GM23338 (cell line): ENCODE results near the gene IFITM10. TPM values are rescaled to one million over a fixed set of nuclear protein-coding genes. Genes with fewer than 3 reads are reported as not detected.

ENCODE experiments used
- ATAC-seq: fragments of 200-7000 bp; cut with Tn5 transposase; 3 replicates; pipeline ENCODE4 v1.9.1; 2020
- DNase-seq: peaks from one replicate; pipeline ENCODE4 v3.0.0-alpha.2; 2015; ENCODE audit warnings: low spot score
- H2AFZ ChIP-seq: fragments of 200-600 bp; sonication (generic); 2 replicates; pipeline ENCODE4 v1.8.0; 2016; ENCODE audit warnings: antibody characterized with exemption, mild to moderate bottlenecking, moderate library complexity
- H3F3A ChIP-seq: fragments of 200-600 bp; sonication (generic); replicated peaks from 2 replicates; pipeline ENCODE4 v1.8.0; 2017; ENCODE audit warnings: antibody characterized with exemption, mixed run types, low read depth
- H3K27ac ChIP-seq: fragments of 200-600 bp; sonication (generic); 2 replicates; pipeline ENCODE4 v1.6.1; 2016; ENCODE audit warnings: low read depth
- H3K27me3 ChIP-seq: fragments of 200-600 bp; sonication (generic); 2 replicates; pipeline ENCODE4 v1.8.0; 2016; ENCODE audit warnings: mild to moderate bottlenecking, mixed run types, moderate library complexity; ENCODE audit not compliant: insufficient read depth
- H3K36me3 ChIP-seq: fragments of 200-600 bp; sonication (generic); 2 replicates; pipeline ENCODE4 v1.8.0; 2016; ENCODE audit warnings: mild to moderate bottlenecking; ENCODE audit not compliant: insufficient read depth
- H3K4me1 ChIP-seq: fragments of 200-600 bp; sonication (generic); 2 replicates; pipeline ENCODE4 v1.8.0; 2016; ENCODE audit warnings: mild to moderate bottlenecking, moderate library complexity; ENCODE audit not compliant: insufficient read depth
- H3K4me2 ChIP-seq: fragments of 200-600 bp; sonication (generic); 2 replicates; pipeline ENCODE4 v1.7.1; 2017; ENCODE audit warnings: mixed run types
- H3K4me3 ChIP-seq: fragments of 200-600 bp; sonication (generic); 2 replicates; pipeline ENCODE4 v1.6.1; 2016; ENCODE audit warnings: mixed run types
- H3K79me2 ChIP-seq: fragments of 200-600 bp; sonication (generic); replicated peaks from 2 replicates; pipeline ENCODE4 v1.8.0; 2017; ENCODE audit warnings: mild to moderate bottlenecking; ENCODE audit not compliant: insufficient read depth
- H3K9me2 ChIP-seq: fragments of 200-600 bp; sonication (generic); 2 replicates; pipeline ENCODE4 v1.8.0; 2017; ENCODE audit not compliant: insufficient read depth
- H4K20me1 ChIP-seq: fragments of 200-600 bp; sonication (generic); replicated peaks from 2 replicates; pipeline ENCODE4 v1.8.0; 2017; ENCODE audit warnings: mild to moderate bottlenecking; ENCODE audit not compliant: insufficient read depth
- H3K27ac Mint-ChIP-seq: 2 replicates; pipeline ENCODE4 v1.8.0; 2020; ENCODE audit warnings: inconsistent platforms, mild to moderate bottlenecking, moderate library complexity, mixed read lengths
- H3K27me3 Mint-ChIP-seq: 3 replicates; pipeline ENCODE4 v1.8.0; 2022; ENCODE audit warnings: low read depth, mild to moderate bottlenecking, moderate library complexity, mixed read lengths, inconsistent platforms; ENCODE audit not compliant: insufficient read depth, poor library complexity
- H3K36me3 Mint-ChIP-seq: 3 replicates; pipeline ENCODE4 v1.8.0; 2021; ENCODE audit warnings: low read depth, mild to moderate bottlenecking, inconsistent platforms, moderate library complexity, mixed read lengths
- H3K4me1 Mint-ChIP-seq: 3 replicates; pipeline ENCODE4 v1.8.0; 2020; ENCODE audit warnings: mild to moderate bottlenecking, inconsistent platforms, mixed read lengths
- H3K4me3 Mint-ChIP-seq: 3 replicates; pipeline ENCODE4 v1.8.0; 2021; ENCODE audit warnings: moderate library complexity, mild to moderate bottlenecking, inconsistent platforms, mixed read lengths
- H3K9me3 Mint-ChIP-seq: 3 replicates; pipeline ENCODE4 v1.8.0; 2020; ENCODE audit warnings: moderate library complexity, mild to moderate bottlenecking, inconsistent platforms, mixed read lengths
- CTCF ChIP-seq, 2 experiments: fragments of 200-600 bp in 1 of 2; sonication (generic) in 1 of 2; conservative IDR thresholded peaks; 2 replicates each; pipeline versions ENCODE4 v1.5.1 to v1.6.1; 2016 to 2017; ENCODE audit warnings: antibody characterized with exemption in 2 of 2, low read depth in 2 of 2, mild to moderate bottlenecking in 2 of 2, moderate library complexity in 1 of 2
- ETS1 ChIP-seq: IDR thresholded peaks from 2 replicates; pipeline ENCODE4 v1.6.1; 2016; ENCODE audit warnings: antibody characterized with exemption
- NANOG ChIP-seq: IDR thresholded peaks from 2 replicates; pipeline ENCODE4 v1.6.1; 2016; ENCODE audit warnings: antibody characterized with exemption, borderline replicate concordance
- STAT1 ChIP-seq: IDR thresholded peaks from one replicate; pipeline ENCODE4 v1.6.1; 2016; ENCODE audit warnings: antibody characterized with exemption; ENCODE audit not compliant: unreplicated experiment
- ZNF114 ChIP-seq: fragments of 250-450 bp; sonication (Bioruptor Pico); IDR thresholded peaks from 2 replicates; pipeline ENCODE4 v1.5.0; 2020; ENCODE audit warnings: mild to moderate bottlenecking, moderate library complexity
- ZNF331 ChIP-seq: fragments of 250-450 bp; sonication (Bioruptor Pico); IDR thresholded peaks from 2 replicates; pipeline ENCODE4 v1.5.0; 2020; ENCODE audit warnings: low read depth, mild to moderate bottlenecking, moderate library complexity
- ZNF462 ChIP-seq: fragments of 250-450 bp; sonication (Bioruptor Pico); IDR thresholded peaks from 2 replicates; pipeline ENCODE4 v1.5.0; 2020; ENCODE audit warnings: mild to moderate bottlenecking, moderate library complexity
- polyA plus RNA-seq: library from polyadenylated mRNA; unstranded; fragments of >200 nt; fragmentation: Nextera tagmentation; extraction: Ambion mirVana; gene quantifications from 2 replicates; pipeline ENCODE4 v1.2.1, GENCODE V29; 2016
- total RNA-seq: library from RNA; depleted of rRNA; stranded (reverse); fragments of >200 nt; shearing (Covaris generic); gene quantifications from 2 replicates; pipeline ENCODE4 v1.2.3, GENCODE V29; 2014

Gene IFITM10
- total and polyA plus RNA-seq, 2 experiments from 2014 or later, result 0.06 TPM; not detected in 1

GRCh38 chr11:1706634-1707400, 43.6 kb downstream of the IFITM10 start:
- Histone ChIP-seq H3K4me2 (no peak overlapping the region), H3K79me2 (no peaks in the 10 kb centered on the region), H3K36me3 (no peaks in the 10 kb centered on the region), H4K20me1 (no peaks in the 10 kb centered on the region), H3K27me3 (no peaks in the 10 kb centered on the region), H3K4me1 (no peaks in the 10 kb centered on the region), H3K4me3 (no peak overlapping the region), H3F3A (no peaks in the 10 kb centered on the region), H3K27ac (no peak overlapping the region), H2AFZ (no peak overlapping the region), H3K9me2 (no peaks in the 10 kb centered on the region)
- ATAC-seq, result no peak
- Mint-ChIP-seq H3K36me3 (peaks cover 3% of the 10 kb centered on the region; the same call in 1 of the 3 replicates), H3K27ac (no peak overlapping the region), H3K4me3 (no peak overlapping the region), H3K9me3 (peaks cover 24% of the 10 kb centered on the region), H3K27me3 (peaks cover 6% of the 10 kb centered on the region), H3K4me1 (no peaks in the 10 kb centered on the region)
- DNase-seq, result no peak
- peak; percentile 10 to 43; a peak in 2 of 4 replicates for TF ChIP-seq CTCF (conservative IDR thresholded peaks at IDR 0.05; ENCODE audit: low read depth in 2 of 2)
- TF ChIP-seq ZNF114, result no peak

GRCh38 chr11:1705126-1706052, 45.0 kb downstream of the IFITM10 start:
- Histone ChIP-seq H3K79me2 (no peaks in the 10 kb centered on the region), H3K4me3 (no peak overlapping the region), H3K4me1 (no peaks in the 10 kb centered on the region), H3F3A (no peaks in the 10 kb centered on the region), H4K20me1 (no peaks in the 10 kb centered on the region), H2AFZ (no peak overlapping the region), H3K9me2 (no peaks in the 10 kb centered on the region), H3K27me3 (no peaks in the 10 kb centered on the region), H3K27ac (no peak overlapping the region), H3K36me3 (no peaks in the 10 kb centered on the region), H3K4me2 (no peak overlapping the region)
- no peak overlapping the region for H3K4me3 Mint-ChIP-seq
- no peak overlapping the region for H3K27ac Mint-ChIP-seq
- peaks cover 6% of the 10 kb centered on the region for H3K27me3 Mint-ChIP-seq
- H3K4me1 Mint-ChIP-seq, result no peaks in the 10 kb centered on the region
- DNase-seq (no peak), ATAC-seq (no peak)
- H3K36me3 Mint-ChIP-seq, result peaks cover 3% of the 10 kb centered on the region; the same call in 1 of the 3 replicates
- H3K9me3 Mint-ChIP-seq, result peaks cover 24% of the 10 kb centered on the region
- TF ChIP-seq ZNF462 (CRISPR knock-in tag) (no peak), ETS1 (no peak), ZNF331 (CRISPR knock-in tag) (no peak), STAT1 (no peak), NANOG (no peak)
